Putamen (tissue), 1 donor: ENCODE results near the gene DBF4.
"Not testable (repeated sequence)": the region's sequence is repeated elsewhere in the genome, so short reads cannot be mapped to it uniquely, and the experiment has no call there.

Experiments
- DNase-seq: peaks from one replicate; pipeline ENCODE4 v3.0.0-alpha.2; 2016; ENCODE audit warnings: low spot score

The DBF4 gene, protein sequence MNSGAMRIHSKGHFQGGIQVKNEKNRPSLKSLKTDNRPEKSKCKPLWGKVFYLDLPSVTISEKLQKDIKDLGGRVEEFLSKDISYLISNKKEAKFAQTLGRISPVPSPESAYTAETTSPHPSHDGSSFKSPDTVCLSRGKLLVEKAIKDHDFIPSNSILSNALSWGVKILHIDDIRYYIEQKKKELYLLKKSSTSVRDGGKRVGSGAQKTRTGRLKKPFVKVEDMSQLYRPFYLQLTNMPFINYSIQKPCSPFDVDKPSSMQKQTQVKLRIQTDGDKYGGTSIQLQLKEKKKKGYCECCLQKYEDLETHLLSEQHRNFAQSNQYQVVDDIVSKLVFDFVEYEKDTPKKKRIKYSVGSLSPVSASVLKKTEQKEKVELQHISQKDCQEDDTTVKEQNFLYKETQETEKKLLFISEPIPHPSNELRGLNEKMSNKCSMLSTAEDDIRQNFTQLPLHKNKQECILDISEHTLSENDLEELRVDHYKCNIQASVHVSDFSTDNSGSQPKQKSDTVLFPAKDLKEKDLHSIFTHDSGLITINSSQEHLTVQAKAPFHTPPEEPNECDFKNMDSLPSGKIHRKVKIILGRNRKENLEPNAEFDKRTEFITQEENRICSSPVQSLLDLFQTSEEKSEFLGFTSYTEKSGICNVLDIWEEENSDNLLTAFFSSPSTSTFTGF

DNA sequence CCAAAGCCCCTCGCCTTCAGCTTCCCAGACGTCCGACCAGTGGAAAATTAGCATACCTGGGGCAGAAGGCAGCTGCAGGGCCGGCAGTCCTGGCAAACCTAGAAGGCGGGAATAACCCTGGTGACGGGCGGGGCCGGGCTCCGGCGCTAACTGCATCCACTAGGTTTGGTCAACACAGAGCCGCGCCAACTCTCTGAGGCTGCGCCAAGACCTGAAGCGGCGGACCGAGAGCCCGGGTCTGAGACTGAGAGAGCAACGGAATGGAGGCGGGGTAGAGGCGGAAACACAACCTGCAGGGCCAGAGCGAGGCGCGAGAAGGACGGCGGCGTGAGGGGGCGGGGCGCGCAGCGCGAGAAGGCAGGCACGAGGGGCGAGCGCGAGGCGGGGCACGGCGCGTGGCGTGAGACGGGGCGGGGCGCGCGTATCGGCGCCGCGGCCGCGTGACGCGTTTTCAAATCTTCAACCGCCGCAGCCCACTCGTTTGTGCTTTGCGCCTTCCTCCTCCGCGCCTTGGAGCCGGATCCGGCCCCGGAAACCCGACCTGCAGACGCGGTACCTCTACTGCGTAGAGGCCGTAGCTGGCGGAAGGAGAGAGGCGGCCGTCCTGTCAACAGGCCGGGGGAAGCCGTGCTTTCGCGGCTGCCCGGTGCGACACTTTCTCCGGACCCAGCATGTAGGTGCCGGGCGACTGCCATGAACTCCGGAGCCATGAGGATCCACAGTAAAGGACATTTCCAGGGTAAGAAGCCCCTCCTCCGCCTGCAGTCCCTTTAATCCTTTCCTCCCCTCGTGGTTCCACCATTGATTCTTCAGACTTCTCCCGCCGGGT is at the start of gene DBF4, which contains the start of gene SLC25A40:
DBF4 (plus strand) TSS at position 454 of the 829 bp plus-strand sequence; CDS start at position 694, 240 bp downstream.
SLC25A40 (minus strand) TSS at position 321 of the 829 bp plus-strand sequence. CDS start 17,633 bp downstream, outside the sequence.
- peak; percentile 90 for DNase-seq

DNA sequence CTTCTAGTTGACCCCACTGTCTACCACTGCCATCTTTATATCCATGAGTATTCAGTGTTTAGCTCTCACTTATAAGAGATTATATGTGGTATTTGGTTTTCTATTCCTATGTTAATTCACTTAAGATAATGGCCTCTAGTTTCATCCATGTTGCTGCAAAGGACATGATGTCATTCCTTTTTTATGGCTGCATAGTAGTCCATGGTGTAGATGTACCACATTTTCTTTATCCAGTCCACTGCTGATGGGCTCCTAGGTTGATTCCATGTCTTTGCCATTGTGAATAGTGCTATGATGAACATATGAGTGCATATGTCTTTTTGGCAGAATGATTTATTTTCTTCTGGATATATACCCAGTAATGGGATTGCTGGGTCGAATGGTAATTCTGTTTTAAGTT is 47.9 kb upstream of the DBF4 start:
- DNase-seq = not testable (repeated sequence)

DNA sequence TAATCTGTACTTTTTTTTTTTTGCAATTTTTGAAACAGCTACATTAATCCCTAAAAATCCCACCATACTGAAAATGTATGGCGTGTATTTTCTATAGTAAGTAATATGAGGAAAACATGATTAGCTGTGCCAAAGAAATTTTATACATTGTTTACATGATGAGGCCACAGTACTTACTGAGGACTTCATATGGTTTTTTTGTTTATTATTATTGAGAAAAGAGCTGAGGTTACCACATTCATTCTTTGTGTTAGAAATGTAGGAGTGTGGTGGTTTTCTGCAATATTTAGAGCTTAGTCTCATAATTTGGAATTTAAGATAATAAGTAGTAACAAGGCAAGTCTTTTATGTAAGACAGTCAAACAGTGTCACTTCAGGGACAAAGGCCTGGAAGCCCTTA is 45.2 kb upstream of the DBF4 start:
- DNase-seq = no peak

DNA sequence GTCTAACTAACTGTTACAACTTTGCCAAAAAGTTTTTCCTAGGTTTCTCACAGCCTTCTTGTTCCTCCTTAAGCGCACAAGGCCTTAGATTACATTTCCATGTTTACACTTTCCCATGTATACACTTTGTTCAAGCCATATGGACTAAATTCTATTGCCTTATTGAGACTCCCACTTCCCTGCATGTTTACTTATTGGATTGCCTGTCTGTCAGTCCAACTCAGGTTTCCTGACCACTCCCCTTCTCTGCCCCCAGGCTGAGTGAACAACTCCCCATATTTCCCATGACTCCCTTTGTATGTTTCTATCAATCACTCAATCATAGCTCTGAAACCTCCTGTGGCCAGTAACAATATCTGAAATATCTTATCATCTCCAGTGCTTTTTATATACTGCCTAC is 43.2 kb upstream of the DBF4 start:
- DNase-seq = no peak

DNA sequence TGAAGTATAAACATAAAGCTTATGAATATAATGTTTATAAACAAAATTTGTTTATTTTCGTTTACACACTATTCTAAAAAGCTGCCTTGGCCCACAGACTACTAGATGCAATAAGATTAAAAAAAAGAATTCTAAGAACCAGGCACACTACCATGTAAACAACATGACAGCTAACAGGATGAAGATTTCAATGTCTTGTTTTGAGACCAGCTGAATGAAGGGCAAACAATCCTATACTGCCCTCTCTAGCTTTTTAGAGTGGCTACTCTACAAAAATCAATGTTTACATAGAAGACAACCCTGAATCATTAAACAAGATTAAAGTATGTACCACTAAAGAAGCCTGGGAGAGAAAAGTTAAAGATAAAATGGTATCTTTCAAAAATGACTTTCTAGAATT is 38.7 kb upstream of the DBF4 start:
- DNase-seq = no peak

DNA sequence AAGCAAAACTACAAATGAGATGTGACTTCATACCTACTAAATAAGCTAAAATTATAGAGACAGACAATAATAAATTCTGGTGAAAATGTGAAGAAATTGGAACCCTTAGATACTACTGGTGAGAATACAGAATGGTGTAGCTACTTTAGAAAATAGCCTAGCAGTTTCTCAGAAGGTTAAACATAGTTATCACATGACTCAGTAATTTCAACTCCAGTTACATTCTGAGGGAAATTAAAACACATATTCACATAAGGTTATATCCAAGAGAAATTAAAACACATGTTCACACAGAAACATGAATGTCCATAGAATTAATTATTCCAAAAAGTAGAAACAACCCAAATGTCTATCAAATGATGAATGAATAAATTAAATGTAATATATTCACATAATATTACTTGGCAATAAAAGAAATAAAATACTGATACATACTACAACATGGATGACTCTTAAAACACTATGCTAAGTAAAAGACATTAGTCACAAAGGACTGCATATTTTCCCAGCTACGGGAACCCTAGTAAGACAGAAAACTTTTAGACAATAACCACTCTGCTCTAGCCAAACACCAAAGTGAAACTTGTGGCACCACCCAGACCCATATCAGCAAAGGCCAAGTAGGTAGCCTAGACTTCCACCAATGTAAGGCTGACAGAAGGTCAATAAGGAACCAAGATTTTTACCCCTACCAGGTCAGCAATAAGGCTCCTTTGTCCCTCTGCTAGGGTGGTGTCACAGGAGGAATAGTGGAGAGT is 25.3 kb upstream of the DBF4 start:
- no peak for DNase-seq

DNA sequence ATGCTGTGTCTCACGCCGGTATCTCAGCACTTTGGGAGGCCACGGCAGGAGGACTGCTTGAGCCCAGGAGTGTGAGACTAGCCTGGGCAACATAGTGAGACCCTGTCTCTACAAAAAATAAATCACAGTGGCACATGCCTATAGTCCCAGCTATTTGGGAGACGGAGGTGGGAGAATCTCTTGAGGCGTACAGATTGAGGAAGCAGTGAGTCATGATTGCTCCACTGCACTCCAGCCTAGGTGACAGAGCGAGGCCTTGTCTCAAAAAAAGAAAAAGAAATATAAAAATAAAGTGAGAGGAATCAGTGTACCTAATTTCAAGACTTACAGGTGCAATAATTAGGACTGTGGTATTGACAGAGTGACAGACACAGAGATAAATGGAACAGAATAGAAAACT is 24.0 kb upstream of the DBF4 start:
- peak; percentile 66 for DNase-seq

DNA sequence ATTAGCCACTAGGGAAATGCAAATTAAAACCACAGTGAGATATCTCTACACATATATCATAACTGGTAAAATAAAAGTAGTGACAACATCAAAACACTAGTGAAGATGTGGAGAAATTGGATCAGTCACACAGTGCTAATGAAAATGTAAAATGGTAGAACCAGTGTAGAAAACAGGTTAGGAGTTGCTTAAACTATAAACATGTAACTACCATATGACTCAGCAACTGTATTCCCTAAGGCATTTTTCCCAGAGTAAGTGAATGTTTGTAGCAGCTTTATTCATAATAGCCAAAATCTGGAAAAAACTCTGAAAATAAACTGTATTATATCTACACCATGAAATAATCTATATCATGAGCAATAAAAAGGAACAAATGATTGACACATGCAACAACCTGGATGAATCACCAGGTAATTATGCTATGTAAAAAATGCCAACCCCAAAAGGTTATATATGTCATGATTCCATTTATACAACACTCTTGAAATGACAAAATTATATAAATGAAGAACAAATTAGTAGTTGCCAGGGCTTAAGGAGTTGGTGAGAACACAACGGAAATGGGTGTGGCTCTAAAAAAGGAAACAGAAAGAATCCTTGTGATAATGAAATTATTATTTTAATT is 22.9 kb upstream of the DBF4 start:
- peak; percentile 22 for DNase-seq

DNA sequence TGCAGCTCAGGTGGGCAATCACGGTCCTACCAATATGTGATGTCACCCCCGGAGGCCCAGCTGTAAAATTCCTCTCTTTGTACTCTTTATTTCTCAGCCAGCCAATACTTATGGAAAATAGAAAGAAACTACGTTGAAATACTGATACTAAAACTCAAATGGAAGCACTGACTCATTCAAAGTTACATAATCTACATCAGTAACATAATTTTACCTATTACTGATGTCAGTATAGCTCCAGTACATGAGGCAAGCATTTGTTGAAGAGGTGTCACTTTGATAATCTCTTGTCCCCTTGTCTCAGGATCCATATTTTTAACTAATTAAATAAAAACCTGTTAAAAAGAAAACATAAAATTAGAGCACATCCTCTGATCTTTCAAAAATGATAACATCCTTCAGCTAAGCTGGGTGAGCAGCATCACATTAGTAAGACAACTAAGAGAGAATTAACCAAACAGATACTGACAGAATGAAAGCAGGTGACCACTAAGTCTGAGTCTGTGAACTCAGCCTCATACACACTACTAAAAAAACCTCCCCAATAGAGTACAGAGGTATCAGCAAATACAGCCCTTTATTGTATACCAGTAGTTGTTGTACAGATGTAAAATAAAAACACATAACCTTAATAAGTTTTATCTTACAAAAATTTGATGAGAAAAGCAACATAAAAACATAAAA is 17.7 kb upstream of the DBF4 start:
- DNase-seq = peak; percentile 50

DNA sequence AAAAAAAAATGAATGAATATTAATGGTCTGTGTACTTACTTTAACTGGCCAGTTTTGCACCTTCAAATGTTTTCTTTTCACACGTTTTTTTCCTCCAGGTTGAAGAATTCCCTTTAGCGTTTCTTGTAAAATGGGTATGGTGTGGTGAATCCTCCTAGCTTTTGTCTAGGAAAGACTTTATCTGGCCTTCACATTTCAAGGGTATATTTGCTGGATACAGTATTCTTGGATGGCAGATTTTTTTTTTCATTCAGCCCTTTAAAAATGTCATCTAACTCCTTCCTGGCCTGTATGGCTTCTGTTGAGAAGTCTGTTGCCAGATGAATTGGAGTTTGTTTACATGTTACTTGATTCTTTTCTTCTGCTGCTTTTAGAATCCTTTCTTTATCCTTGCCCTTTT is 10.2 kb upstream of the DBF4 start:
- DNase-seq = no peak

DNA sequence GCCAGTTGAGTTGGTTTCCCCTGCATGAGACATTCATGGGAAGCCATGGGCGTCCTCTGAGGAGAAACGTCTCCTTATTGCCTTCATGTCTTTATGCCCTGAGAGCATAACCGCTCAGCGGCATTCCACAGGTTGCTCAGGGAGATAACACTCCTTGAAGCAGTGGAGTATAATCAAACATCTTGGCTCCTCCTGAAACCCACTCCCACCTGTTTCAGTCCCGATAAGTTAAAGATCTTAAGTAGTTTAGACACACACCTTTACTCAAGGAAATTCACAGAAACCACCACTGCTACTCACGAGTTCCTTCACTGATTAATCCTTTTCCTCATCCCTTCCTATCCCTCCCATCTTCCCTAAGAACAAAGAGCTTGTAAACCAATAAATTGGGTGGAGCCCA is 9.8 kb upstream of the DBF4 start:
- not testable (repeated sequence) for DNase-seq

DNA sequence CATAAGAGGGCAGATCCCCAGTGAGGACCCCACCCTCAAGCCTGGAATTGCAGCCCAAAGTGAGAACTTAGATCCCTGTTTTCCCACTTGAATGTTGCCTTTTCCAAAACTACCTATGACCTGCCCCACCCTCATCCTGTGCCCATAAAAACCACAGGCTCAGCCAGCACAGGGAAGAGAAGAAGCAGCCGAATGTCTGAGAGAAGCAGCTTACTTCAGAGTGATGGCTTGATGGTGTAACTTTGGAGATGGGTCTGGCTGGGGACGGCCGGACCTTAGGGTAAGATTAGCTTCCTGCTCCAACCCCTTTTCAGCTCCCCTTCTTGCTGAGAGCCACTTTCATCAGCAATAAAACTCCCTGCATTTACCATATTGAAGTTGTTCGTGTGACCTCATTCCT is 5.8 kb upstream of the DBF4 start:
- DNase-seq = no peak

DNA sequence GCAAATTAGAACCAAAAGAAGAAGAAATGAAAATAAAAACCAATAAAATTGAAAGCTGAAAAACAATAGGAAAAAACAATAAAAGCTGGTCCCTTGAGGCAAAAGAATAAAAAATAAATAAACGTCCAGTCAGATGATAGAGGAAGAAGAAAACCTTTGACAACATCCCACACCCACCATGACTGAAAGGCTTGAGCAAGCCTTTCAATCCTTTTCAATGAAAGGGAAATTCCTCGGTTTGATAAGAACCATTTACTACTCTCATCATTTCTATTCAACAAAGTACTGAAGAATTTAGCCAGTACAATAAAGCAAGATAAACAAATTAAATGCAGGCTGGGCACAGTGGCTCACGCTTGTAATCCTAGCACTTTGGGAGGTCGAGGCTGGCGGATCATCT is 3.9 kb upstream of the DBF4 start:
- DNase-seq = no peak

DNA sequence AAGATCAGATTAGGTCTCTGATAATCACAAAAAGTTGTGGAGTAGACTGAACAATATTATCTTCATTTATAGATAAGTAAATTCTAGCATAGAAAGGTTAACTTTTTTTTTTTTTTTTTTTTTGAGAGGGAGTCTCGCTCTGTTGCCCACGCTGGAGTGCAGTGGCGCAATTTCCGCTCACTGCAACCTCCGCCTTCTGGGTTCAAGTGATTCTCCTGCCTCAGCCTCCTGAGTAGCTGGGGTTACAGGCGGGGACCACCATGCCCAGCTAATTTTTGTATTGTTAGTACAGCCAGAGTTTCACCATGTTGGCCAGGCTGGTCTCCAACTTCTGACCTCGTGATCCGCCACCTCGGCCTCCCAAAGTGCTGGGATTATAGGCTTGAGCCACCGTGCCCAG is 3.0 kb upstream of the DBF4 start:
- not testable (repeated sequence) for DNase-seq

DNA sequence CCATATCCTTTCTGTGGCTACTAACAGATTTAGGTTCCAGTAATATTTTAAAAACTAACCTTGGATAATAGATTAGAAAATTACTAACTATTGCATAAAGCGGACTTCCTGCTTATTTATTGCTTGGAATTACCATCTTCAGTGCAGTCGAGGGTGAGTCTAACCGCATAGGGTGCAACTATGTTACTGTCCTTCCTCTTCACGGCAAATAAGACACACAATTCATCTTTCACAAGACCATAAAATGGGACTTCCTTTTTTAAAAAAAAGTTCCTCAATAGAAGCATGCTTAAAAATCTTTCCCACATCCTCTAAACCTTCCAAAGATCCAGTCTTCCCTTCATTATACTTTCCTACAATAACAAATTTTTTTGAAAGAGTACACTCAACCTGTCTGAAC is 2.2 kb upstream of the DBF4 start:
- DNase-seq = no peak

DNA sequence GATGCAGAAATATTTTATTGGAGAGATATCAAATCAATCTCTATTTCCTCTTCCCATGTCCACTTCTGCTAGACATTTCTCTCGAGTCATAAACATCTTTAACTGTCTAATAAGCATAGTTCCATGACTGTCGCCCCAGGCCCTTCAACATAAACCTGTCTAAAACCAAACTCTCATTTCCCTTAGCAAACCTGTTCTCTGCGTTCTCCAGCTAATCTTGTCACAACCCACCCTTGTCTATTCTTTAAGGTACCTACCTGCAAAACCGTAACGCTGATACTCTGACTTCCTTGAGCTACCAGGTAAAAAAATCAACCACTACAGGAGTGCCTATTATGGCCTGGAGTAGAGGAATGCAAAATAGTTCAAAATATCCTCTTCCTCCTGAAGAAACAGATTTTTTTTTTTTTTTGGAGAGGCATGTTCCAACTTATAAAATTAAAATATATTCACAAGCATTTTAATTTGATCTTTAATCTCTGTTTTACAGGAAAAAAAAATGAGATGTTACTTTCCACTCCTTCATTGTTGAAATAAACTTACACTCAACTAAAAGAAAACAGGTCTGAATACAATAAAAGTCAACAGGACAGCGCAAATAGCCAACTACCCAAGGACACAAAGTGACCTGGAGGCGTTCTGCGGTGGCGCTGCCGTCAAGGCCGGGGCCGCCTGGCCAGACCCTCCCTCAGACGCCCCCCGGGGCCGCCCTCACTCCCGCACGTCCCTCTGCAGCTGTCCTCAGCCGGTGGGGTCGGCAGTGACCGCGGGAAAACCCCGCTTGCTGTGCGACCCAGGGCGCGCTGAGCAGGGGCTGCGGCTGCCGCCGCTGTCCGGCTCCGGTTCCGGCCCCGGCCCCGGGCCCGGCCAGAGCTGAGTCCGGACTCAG is 898 bp upstream of the DBF4 start:
- DNase-seq = no peak

DNA sequence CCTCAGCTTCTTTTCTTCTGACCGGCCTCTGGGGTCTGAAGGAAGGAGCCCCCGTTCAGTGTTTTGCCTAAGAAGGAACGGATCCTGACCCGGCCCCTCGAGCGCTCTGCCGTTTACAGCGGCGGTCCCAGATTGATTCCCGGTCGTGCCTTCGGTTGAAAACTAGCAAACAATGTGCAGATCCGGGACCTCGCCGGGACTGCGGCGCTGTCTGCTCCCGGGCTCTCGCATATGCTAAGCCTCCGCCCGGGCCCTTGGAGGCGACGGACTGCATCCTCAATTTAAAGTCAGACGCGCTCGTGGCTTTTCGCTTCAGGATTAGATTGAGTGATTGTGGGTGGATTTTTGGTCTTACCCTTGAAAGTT is 559 bp downstream of the DBF4 start:
- peak; percentile 52 for DNase-seq

DNA sequence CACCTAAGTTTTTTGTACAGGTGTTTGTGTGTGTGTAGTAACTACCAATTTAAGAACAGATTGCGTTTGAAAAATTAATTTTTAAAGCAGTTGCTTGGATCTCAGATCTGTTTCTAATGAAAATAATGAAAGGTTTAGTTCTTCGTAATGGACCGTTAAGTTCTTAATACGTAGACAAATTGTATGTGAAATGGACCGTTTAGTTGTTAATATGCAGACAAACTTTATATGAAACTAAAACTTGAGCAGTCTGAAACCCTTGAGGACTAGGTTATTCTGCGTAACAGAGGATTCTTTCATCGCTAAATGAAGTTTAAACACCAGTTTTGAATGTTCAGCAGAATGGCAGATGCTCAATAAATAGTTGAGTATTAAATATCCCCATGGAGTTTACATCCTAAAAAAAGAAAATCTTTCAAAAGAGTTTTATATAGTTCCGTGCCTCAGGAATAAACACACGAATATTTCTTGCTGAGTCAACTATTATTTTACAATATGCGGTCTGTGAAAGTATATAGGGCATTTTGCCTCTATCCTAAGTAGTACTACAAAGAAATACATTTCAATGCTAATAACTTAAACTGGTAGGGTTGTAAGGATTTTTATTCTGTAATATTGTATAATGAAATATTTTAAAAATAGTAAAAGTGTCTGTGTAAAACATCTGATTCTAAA is 1.2 kb downstream of the DBF4 start:
- DNase-seq = no peak

DNA sequence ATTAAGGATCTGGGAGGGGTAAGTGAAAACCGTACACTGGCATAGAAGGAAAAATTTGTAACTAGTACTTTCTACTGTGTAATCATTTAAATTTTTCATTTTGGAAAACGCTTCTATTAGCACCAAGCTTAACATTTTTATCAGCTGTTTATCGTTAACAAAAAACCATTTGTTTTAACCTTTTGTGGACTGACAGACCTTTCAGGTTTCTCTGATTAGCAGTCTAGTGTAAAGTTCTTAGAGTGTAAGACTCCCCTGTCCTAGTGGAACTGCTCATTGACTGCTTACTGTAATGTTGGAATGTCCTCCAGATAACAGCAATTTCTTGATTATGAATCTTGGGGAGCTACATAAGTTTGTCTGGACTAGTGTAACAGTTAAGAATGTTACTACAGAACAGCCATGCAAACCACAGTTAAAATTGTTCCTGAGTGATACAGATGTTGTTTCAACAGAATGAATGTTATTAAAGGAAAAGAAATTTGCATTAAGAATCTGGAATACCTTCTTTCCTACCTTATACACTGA is 2.0 kb downstream of the DBF4 start:
- no peak for DNase-seq
